ENCODE data around the gene UBE2Z.
"Not testable (repeated sequence)": the region's sequence is repeated elsewhere in the genome, so short reads cannot be mapped to it uniquely, and the experiment has no call there.

The UBE2Z gene

DNA sequence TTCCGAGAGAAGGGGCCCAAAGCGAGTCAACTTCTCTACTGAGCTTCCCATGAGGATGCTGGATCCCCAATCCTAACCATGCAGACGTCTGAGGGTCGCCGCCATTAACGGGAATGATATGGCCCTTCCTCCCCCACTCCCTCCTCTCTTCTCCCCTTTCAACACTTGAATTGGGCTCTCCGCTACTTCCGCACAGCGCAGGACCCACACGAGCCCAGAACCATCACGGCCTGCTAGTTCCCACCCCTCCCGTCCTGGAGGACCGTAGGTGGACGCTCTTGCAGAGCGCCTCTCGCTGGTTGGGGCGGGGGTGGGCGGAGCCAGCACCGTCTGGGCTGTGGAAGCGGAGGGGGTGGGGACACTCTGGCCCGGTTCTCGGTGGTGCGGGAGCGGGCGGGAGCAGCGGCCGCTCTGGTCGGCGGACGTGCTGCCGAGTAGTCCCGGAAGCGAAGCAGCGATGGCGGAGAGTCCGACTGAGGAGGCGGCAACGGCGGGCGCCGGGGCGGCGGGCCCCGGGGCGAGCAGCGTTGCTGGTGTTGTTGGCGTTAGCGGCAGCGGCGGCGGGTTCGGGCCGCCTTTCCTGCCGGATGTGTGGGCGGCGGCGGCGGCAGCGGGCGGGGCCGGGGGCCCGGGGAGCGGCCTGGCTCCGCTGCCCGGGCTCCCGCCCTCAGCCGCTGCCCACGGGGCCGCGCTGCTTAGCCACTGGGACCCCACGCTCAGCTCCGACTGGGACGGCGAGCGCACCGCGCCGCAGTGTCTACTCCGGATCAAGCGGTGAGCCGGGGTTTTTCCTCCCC, at the start of gene UBE2Z:
UBE2Z (plus strand) TSS at position 361 of the 797 bp plus-strand sequence; CDS start at position 458, 97 bp downstream.
- peak; percentile 92 for DNase-seq

DNA sequence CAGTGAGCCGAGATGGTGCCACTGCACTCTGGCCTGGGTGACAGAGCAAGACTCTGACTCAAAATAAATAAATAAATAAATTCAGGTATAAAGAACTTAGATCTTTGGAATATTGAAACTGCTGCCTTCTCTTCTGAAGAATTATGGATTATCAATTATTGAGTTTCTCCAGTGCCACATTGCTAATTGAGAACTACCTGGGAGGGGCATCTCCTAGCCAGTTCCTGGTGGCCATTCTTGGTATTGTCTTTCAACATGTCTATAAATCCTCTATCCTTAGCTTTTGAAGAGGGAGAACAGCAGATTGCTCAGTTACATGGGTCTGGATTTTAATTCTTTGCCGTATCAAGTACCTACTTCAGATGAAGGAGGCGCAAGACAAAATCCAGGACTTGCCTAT, 48.2 kb upstream of the UBE2Z start:
- no peak for DNase-seq

DNA sequence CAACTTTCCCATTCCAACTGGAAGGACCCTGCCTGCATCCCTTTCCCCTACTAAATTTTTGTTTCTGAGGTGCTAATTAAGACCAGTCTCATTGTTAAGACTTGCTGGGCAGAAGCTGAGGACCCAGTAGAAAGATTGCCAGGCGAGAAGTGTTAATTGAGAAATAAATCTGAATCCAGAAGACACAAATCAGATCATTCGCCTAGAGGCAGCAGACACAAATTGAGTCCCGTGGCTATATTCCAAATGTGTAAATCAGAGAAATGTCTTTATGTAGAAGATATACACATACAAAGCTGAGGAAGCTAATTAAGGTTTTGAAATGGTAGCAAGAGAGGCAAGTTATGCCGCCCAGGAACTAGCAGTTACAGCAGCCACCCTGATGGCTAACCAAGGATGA, 47.8 kb upstream of the UBE2Z start:
- no peak for DNase-seq

DNA sequence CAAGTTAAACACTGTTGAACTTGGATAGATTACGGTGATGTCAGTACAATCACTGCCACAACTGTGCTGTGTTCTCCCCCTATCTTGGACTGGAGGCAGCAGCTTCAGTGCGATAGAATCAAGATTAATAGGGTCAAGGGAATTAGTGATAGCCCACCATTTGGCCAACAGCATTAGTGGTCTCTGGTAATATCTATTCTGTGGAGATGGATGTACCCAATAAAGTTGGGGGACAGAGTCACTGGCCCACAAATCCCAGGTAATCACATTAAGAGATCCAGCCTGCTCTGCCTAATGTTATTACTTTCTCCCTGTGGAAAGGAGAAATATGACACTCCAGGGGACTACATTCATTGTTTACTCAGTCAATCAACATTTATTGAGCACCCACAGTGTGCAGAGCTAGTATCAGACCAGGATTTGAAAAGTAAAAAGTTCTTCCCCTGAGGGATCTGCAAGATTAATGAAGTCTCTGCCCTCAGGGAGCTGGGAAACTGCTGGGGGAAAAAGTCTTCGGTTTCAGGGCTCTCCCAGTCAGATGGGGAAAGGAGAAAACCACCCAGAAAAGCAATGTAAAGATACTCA, 39.2 kb upstream of the UBE2Z start:
- DNase-seq = no peak

DNA sequence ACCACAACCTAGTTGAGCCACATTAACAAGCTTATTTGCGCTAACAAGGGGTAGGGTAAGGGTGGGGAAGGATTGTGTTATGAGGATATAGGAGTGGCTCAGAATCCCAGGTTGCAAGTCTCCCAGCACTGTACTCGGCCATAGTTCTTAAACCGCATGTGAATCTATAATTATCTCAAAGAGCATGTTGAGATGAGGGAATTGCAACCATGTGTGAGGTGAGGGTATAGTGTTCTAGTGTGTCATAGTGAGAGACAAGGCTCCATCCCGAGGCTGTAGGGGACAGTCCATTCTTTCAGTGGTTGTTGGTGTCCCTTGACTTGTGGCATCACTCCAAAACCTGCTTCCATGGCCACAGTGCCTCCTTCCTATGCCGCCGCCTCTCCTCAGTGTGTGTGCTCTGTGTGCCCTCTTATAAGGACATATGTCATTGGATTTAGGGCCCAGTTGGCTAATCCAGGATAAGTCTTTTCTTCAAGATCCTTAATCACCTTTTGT, 38.3 kb upstream of the UBE2Z start:
- no peak for DNase-seq

DNA sequence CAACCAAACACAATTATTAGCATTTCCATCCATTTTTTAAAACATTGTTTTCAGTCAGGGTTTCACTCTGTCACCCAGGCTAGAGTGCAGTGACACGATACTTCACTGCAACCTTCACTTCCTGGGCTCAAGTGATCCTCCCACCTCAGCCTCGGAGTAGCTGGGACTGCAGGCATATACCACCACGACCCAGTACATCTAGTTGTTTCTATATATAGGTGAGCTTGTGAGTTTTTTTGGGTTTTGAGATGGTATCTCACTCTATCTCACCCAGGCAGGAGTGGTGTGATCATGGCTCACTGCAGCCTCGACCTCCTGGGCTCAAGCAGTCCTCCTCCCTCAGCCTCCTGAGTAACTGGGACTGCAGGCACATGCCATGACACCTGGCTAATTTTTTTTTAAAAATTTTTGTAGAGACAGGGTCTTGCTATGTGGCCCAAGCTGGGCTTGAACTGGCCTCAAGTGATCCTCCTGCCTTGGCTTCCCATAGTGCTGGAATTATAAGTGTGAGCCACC, 37.1 kb upstream of the UBE2Z start:
- DNase-seq = no peak

DNA sequence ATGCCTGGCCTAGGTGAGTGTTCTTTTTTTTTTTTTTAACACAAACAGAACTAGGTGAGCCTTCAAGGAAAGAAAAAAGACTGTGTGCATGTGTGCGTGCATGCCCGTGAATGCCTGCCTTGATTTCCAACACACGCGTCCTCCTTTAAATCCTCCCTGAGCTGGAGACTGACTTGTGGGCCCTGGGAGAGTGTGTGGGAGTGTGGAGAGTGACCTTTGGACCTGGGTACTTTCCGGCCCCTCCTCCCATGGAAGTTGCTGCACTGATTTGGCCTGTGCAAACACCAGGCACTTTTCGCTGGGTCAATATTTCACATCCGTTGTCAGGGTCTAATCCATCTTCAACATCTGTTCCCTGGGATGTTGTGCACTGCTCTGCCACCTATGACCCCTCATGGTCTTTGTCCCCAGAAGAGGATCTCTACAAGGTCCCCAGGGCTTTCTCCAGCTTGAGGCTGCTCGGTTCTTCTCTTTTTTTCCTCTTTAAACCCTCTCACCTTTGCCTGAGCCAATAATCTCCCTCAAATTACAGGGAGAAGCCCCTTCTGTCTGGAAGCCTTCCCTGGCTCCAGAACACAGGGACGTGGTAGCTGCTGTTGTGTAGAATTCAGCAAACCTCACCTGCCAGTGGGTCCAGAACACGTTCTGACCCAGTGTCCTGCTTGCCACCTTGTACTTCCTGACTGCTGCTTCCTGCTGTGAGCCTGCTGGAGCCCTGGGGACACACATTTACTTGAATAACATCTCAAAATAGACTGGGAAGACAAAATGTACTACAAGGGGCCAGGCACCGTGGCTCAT, 36.5 kb upstream of the UBE2Z start:
- DNase-seq = no peak

DNA sequence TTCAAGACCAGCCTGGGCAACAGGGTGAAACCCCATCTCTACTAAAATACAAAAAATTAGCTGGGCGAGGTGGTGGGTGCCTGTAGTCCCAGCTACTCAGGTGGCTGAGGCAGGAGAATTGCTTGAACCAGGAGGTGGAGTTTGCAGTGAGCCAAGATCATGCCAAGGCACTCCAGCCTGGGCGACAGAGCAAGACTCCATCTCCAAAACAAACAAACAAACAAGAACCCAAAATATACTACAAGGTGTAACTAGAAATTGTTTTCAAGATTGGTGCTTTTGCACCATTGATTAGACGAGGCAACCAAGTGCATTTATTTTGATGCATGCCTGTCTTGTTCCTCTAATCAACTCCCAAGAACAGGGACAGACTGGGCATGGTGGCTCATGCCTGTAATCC, 35.8 kb upstream of the UBE2Z start:
- DNase-seq = not testable (repeated sequence)

DNA sequence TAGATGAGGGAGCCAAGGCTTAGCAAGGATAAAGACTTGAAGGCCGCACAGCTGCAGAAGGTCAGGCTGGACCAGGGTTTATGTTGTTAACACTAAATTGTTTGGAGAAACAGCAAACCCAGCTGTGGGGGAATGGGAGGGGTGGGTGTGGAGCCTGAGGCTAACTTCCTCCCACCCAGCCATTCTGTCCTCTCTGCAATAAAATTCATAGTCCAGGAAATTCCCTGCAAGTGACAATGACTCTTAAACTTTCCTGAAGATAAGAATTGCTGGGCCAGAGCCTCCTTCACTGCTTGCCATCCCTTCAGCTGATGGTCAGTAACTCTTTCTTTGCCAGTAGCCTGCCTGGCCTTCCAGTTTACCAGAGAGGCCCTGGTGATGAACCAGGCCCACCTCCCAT, 35.0 kb upstream of the UBE2Z start:
- no peak for DNase-seq

DNA sequence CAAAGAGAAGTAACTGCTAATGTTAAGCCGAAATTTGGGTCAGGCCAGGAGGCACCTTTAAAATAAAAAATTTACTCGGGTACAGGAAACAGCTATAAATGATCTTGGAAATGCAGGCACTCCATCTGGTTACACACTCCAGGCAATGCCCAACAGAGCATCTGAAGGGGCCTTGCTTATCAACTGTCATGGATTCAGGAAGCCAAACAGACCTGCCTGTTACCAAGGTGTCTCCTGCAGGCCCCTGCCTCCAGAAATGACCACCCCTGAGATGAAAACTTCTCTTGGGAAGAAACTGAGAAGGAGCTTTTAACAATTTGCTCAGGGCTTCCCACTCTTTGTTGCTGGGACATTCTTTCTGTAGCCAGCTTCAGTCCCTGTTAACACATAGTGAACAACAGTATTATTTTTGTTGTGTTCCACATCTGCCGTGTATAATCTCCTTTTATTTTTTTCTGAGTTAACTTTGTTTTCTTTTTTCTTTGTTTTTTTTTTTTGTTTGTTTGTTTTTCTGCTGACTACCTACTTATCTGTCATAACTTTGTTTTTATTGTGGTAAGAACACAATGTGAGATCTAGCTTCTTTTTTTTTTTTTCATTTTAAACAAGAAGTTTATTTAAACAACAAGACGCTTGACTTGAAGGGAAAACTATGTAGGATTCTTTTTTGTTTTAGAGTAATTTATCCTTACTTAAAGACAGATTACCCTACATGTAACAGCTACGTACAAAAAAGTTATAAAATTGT, 34.3 kb upstream of the UBE2Z start:
- DNase-seq = no peak

DNA sequence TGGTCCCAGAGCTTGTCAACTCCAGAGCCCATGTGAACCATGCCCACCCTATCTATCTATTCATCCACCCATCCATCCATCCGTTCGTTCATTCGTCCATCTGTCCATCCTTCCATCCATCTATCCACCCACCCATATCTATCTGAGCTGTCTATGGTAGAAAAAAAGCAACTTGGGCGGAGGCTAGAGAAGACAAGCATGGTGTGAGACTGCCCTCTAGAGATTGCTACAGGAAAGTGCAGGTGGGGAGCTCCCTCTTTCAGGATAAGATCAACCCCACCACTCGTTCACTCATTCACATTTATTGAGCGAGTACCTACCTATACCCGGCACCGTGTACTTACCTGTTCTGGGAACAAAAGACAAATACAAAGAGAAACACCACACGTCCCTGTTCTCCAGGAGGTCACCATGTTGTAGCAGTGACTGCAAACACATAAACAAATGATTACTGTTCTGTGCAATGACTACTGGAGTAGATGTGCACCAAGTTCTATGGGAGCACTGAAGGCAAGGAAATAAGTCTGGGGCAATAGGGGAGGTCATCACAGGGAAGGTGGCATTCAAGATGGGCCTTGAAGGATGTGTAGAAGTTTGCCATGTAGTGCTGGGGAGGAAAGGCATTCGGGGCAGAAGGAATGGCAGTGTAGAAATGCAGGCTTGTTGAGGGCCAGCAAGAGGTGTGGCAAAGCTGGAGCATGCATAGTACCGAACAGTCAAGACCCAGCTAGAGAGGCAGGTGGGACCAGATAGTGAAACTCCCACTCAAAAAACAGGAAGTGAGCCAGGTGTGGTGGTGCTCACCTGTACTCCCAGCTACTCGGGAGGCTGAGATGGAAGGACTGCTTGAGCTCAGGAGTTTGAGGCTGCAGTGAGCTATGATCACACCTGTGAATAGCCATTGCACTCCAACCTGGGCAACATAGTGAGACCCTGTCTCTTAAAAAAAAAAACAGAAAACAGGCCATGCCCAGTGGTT, 29.0 kb upstream of the UBE2Z start:
- DNase-seq = peak; percentile 25

DNA sequence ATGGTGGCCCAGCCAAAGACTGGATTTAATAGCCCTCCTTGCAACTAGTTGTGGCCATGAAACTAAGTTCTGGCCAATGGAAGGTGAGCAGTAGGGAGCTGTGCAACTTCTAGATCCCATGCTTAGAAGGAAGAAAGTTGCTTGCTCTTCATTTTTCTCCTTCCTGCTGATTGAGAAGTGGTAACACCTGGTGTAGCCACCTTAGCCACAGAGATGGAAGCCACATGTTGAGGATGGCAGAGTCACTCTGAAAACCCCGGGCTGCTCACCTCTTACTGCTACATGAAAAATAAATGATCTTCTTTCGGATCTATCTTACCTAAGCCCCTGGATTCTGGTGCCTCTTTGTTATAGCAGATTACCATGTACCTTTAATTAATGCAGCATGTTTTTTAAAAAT, 25.9 kb upstream of the UBE2Z start:
- no peak for DNase-seq

DNA sequence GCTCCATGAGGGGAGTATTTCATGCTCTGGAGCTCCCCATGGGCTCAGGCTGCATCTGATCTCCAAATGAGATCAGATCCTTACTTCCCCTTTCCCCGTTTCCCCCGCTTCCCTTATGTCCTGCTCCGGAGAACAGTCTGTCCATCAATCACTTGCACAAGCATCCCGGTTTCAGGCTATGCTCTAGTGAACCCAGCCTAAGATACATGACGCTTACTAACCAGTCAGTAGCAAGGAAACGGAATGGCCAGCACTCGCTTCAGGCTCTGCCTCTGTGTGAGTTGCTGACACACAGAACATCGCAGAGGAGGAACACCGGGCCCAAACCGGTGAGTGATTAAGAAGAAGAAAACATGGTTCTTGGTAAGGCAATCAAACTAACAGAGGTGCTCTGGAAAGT, 25.0 kb upstream of the UBE2Z start:
- no peak for DNase-seq

DNA sequence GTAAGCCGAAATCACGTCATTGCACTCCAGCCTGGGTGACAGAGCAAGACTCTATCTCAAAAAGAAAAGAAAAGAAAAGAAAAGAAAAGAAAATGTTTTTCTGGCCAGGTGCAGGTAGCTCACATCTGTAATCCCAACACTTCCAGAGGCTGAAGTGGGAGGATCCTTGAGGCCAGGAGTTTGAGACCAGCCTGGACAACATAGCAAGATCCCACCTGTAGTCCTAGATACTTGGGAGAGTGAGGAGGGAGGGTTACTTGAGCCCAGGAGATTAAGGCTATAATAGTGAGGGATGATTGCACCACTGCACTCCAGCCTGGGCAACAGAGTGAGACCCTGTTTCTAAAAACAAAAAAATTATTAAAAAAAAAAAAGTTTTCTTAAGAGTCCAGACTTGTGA, 18.1 kb upstream of the UBE2Z start:
- DNase-seq = no peak

DNA sequence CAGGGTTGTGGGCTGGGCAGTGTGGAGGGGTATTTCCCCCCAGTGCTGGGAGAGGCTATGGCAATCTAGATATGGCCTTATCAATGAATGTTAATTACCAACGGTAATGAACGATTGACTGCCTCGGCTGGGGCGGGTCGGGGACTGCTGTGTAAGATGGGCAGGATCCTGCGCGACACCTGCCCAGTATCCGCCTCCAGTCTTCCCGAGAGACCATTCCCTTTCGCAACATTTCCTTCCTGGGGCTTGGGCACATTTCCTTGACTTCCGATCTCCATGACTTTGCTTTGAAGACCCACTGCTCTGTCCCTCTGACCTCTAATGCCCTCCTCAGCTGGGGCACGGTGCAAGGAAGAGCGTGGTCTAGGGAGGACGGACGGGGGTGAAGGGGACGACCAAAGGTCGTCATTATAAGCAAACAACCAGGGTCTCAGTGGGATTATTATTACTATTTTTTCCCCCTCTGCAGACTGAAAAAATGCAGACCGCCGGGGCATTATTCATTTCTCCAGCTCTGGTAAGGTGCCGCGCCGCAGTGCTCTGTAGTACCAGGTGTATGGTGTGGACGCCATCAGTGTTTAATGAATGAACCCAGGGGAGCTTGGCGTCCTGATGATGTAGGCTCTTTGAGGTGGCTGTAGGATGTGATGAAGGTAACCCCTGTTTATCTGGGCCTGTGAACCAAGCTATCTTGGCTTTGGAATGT, 15.1 kb upstream of the UBE2Z start:
- DNase-seq = no peak

DNA sequence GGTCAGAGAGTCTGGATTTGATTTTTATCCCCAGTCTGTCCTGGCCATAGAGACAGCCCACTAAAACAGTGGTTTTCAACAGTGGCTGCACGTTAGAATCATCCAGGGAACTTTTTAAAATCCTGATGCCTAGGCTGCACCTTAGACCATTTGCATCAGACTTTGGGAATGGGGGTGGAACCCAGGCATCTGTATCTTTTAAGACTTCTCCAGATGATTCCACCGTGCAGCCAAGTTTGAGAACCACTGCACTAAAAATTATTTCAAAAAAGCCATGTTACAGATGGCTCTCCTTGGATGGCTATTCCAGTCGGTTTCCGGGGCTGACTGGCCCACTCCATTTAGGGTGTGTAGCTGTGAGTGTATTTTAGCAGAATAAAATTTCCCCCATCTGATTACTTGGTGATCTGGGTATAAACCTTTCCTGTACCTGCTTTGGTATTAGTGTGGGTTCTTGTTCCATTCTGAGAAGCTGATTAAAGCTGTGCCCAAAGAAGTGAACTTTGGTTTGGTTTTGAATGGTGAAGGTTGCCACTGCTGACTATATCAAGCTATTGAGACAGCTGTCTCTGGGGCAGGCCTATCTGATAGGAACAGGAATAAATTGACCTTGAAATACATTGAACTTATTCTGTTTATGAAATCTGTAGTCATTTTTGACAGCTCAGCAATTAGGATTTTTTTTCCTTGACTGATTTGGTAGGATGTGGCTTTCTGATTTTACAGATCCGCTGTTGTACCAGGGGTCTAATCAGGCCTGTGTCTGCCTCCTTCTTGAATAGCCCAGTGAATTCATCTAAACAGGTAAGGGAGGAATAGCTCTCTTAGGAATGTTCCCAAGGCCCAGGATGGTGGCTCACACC, 14.3 kb upstream of the UBE2Z start:
- DNase-seq = no peak

DNA sequence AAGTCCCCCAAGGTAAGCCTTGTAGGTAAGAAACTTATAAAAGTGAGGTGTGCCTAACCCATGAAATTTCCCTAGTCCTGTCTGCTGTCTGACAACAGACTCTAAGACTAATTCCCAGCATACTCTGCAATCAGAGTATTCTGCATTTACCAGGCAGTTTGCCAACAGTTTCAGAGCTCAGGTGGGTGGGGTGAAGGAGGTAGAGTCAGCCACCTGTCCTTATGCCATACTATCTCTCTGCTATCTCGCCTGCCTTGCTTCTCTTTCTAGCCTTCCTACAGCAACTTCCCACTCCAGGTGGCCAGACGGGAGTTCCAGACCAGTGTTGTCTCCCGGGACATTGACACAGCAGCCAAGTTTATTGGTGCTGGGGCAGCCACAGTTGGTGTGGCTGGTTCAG, 13.3 kb upstream of the UBE2Z start:
- no peak for DNase-seq

DNA sequence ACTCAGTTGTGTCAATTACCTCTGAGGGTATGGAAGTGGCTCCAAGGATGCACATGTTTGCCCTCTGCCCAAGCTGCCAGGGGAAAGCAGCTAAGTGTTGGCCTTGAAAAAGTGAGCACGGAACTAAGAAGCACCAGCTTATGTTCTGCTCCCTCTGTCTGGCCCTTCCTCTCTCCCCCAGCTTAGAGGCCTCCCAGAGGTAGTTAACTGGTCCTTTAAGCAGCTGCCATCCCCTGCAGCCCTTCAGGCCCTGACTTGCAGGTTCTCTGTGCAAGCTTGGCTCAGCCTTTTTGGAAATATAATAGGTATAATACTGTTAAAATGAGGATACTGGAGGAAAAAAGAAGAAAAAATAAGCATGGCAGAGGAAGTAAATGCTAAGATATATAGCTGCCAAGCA, 7.0 kb upstream of the UBE2Z start:
- DNase-seq = no peak

DNA sequence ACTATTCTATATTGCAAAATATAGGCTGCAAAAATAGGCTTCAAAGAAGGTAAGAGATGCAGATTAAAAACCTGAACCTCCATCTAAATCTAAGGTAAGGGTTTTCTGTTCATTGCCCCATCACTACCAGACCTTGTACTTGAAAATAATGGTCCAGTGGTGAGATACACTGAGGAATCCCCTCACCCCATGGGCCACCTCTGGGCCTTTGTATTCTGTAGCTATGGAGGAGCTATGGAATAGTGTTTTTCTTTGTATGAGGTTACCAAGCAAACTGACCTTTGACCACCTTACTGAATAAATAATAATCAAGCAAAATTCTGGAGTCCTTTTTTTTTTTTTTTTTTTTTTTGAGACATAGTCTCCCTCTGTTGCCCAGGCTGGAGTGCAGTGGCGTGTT, 4.8 kb upstream of the UBE2Z start:
- DNase-seq = no peak

DNA sequence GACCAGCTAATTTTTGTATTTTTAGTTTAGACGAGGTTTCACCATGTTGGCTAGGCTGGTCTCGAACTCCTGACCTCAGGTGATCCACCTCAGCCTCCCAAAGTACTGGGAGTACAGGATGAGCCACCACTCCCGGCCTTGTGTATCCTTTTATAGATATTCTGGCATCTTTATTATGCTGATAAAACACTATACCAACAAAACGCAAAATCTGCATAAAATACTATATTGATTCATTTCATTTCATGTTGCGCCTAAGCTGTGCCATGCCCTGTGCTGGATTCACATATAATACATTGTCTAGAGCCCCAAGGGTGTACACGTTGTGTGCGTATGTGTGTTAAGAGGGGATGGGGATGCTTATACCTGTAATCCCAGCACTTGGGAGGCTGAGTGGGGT, 3.8 kb upstream of the UBE2Z start:
- no peak for DNase-seq

Measured in NCI-H226 (cell line).